HG03469 (cell line): ENCODE data around the gene SH3PXD2A.
"Not testable (repeated sequence)": the region's sequence is repeated elsewhere in the genome, so short reads cannot be mapped to it uniquely, and the experiment has no call there.

ENCODE experiments used
- ATAC-seq: cut with Tn5 transposase; IDR thresholded peaks from one replicate; pipeline ENCODE4 v1.9.1; 2021; ENCODE audit warnings: mild to moderate bottlenecking, moderate library complexity, moderate number of reproducible peaks; ENCODE audit not compliant: unreplicated experiment

The SH3PXD2A gene

GRCh38 chr10:103673606-103674005 lies 181.8 kb downstream of the SH3PXD2A start:
- ATAC-seq, result no peak

GRCh38 chr10:103672345-103672744 lies 183.0 kb downstream of the SH3PXD2A start:
- ATAC-seq, result no peak

GRCh38 chr10:103671126-103671895 lies 184.1 kb downstream of the SH3PXD2A start:
- no peak for ATAC-seq

GRCh38 chr10:103669944-103670343 lies 185.4 kb downstream of the SH3PXD2A start:
- no peak for ATAC-seq

GRCh38 chr10:103669243-103669929 lies 186.0 kb downstream of the SH3PXD2A start:
- ATAC-seq, result no peak

- no peak for ATAC-seq
Observed at GRCh38 chr10:103668351-103669242, 186.8 kb downstream of the SH3PXD2A start.

GRCh38 chr10:103667356-103667755 lies 188.0 kb downstream of the SH3PXD2A start:
- ATAC-seq, result no peak

- ATAC-seq, result no peak
Observed at GRCh38 chr10:103666762-103667150, 188.6 kb downstream of the SH3PXD2A start.

- no peak for ATAC-seq
Observed at GRCh38 chr10:103666087-103666761, 189.2 kb downstream of the SH3PXD2A start.

GRCh38 chr10:103665162-103665889 lies 190.1 kb downstream of the SH3PXD2A start:
- ATAC-seq, result no peak

GRCh38 chr10:103663802-103664201 lies 191.6 kb downstream of the SH3PXD2A start:
- ATAC-seq, result no peak

- no peak for ATAC-seq
Observed at GRCh38 chr10:103663236-103663635, 192.1 kb downstream of the SH3PXD2A start.

GRCh38 chr10:103662704-103663103 lies 192.7 kb downstream of the SH3PXD2A start:
- ATAC-seq, result not testable (repeated sequence)

GRCh38 chr10:103661198-103661950 lies 194.0 kb downstream of the SH3PXD2A start:
- no peak for ATAC-seq

- ATAC-seq, result no peak
Observed at GRCh38 chr10:103660364-103661197, 194.8 kb downstream of the SH3PXD2A start.

- no peak for ATAC-seq
Observed at GRCh38 chr10:103659674-103660363, 195.6 kb downstream of the SH3PXD2A start.

GRCh38 chr10:103658049-103658577 lies 197.3 kb downstream of the SH3PXD2A start:
- no peak for ATAC-seq
